Upper lobe of right lung (tissue), 1 donor: ENCODE results near the gene TLR8. TPM values are rescaled to one million over a fixed set of nuclear protein-coding genes. Genes with fewer than 3 reads are reported as not detected.
A peak's percentile ranks its signal among the peaks of the same experiment; 100 is the strongest.

Experiments
- ATAC-seq: fragments of 200-7000 bp; cut with Tn5 transposase; one replicate; pipeline ENCODE4 v1.9.1; 2020; ENCODE audit warnings: mild to moderate bottlenecking, moderate library complexity
- DNase-seq: peaks from one replicate; pipeline ENCODE4 v3.0.0-alpha.2; 2020
- H3K27ac ChIP-seq: fragments of 200-600 bp; one replicate; pipeline ENCODE4 v1.8.0; 2022
- H3K27me3 ChIP-seq: fragments of 200-600 bp; one replicate; pipeline ENCODE4 v1.8.0; 2022; ENCODE audit warnings: mild to moderate bottlenecking
- H3K36me3 ChIP-seq: fragments of 200-600 bp; one replicate; pipeline ENCODE4 v1.8.0; 2022
- H3K4me1 ChIP-seq: fragments of 200-600 bp; one replicate; pipeline ENCODE4 v1.8.0; 2022
- H3K4me3 ChIP-seq: fragments of 200-600 bp; one replicate; pipeline ENCODE4 v1.8.0; 2022; ENCODE audit warnings: mild to moderate bottlenecking
- H3K9me3 ChIP-seq: fragments of 200-600 bp; one replicate; pipeline ENCODE4 v1.8.0; 2022
- intact Hi-C: fragments of 100-400 bp; cut with DNase I; formaldehyde crosslinking; loops from one replicate; pipeline ENCODE4 v1.11.0; 2022
- long read RNA-seq: library from polyadenylated mRNA; unstranded; transcript quantifications from one replicate; pipeline ENCODE4 v2.0.0, GENCODE V29; 2021
- total RNA-seq: library from RNA; stranded (reverse); fragmentation: NEBNext Ultra II Directional; extraction: Animal tissue kit (Norgen Biotek cat#: 25700); gene quantifications from one replicate; pipeline ENCODE4 v1.2.1, GENCODE V29; 2021
- TF ChIP-seq, protein P1 (sequence below): fragments of 200-600 bp; IDR thresholded peaks from one replicate; pipeline ENCODE4 v1.8.0; 2022; ENCODE audit warnings: antibody characterized with exemption
- donor health status: DM: no; HTN: yes; CAD: no; lungs with severe emphysema.

The TLR8 gene
- total RNA-seq = 17.8 TPM
- long read RNA-seq, full-length matches to known transcripts = 2 of 5 reads
- long read RNA-seq, partial matches to known transcripts = 2 of 5 reads
- long read RNA-seq, other reads (novel, unspliced or antisense) = 1 of 5 reads

DNA sequence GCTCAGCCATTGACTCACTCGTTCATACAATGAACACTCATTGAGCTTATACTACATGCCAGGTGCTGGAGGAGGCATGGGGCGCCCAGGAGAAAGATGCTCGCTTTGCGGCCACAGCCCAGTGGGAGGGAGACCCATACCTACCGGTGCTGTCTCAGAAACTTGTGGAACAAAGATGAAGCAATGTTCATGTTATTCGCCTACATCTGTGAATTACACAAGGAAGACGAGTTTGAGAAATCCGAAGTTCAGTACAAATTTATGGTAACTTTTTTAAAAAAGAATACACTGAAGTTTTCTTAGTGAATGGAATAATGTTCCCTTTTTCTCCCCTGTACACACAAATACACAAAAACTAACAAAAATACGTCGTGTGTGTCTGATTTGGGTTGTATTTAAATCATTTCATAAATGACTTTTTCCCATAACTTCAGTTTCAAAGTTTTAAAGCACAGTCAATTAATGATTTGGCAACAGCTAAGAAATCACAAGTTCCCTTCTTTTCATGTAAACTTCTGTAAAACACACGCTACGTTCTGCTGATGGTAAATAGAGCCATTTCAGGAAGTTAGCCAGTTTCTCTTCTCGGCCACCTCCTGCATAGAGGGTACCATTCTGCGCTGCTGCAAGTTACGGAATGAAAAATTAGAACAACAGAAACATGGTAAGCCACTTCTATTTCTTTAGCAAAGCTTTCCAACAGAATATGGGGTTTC lies at the start of gene TLR8:
Gene TLR8 (plus strand): TSS at position 575 of the 716 bp plus-strand sequence. CDS start 87 bp downstream, at position 662.
- H3K4me3 ChIP-seq = peak within 1 kb of the TSS; percentile 28
- DNase-seq = no peak
- ATAC-seq = peak; percentile 66
- TF ChIP-seq, protein P1, sequence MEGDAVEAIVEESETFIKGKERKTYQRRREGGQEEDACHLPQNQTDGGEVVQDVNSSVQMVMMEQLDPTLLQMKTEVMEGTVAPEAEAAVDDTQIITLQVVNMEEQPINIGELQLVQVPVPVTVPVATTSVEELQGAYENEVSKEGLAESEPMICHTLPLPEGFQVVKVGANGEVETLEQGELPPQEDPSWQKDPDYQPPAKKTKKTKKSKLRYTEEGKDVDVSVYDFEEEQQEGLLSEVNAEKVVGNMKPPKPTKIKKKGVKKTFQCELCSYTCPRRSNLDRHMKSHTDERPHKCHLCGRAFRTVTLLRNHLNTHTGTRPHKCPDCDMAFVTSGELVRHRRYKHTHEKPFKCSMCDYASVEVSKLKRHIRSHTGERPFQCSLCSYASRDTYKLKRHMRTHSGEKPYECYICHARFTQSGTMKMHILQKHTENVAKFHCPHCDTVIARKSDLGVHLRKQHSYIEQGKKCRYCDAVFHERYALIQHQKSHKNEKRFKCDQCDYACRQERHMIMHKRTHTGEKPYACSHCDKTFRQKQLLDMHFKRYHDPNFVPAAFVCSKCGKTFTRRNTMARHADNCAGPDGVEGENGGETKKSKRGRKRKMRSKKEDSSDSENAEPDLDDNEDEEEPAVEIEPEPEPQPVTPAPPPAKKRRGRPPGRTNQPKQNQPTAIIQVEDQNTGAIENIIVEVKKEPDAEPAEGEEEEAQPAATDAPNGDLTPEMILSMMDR = no peak
- H3K27me3 ChIP-seq = no peaks in the 10 kb centered on the region
- H3K9me3 ChIP-seq = no peaks in the 10 kb centered on the region
- H3K36me3 ChIP-seq = no peaks in the 10 kb centered on the region
- H3K27ac ChIP-seq = no peak within 1 kb of the TSS
- no peaks in the 10 kb centered on the region for H3K4me1 ChIP-seq
- intact Hi-C loops = no loop called here

DNA sequence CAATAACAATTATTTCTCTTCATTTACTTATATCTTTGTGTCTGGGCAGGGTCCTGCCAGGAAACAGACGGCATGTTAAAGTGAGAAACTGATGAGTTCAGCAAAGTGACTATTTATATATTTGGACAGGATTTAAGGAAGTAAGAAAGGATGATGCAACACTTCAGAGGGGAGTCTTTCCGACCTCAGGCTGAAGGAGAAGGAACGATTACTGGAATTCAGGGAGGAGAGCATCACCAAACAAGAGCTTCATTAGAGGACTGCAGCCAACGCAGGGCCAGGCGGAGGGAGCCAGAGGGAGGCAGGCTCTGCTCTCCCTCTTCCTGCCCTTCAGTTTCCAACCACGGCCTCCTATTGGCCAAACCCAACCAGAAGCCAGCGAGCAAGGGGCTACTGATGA lies 41.1 kb upstream of the TLR8 start:
- no peaks in the 10 kb centered on the region for H3K4me1 ChIP-seq
- H3K27me3 ChIP-seq = no peaks in the 10 kb centered on the region
- no peak overlapping the region for H3K27ac ChIP-seq
- intact Hi-C loops = no loop called here
- no peaks in the 10 kb centered on the region for H3K36me3 ChIP-seq
- no peaks in the 10 kb centered on the region for H3K9me3 ChIP-seq
- peak; percentile 37 for ATAC-seq
- no peak for DNase-seq
- no peak overlapping the region for H3K4me3 ChIP-seq
- TF ChIP-seq, protein P1 = no peak

DNA sequence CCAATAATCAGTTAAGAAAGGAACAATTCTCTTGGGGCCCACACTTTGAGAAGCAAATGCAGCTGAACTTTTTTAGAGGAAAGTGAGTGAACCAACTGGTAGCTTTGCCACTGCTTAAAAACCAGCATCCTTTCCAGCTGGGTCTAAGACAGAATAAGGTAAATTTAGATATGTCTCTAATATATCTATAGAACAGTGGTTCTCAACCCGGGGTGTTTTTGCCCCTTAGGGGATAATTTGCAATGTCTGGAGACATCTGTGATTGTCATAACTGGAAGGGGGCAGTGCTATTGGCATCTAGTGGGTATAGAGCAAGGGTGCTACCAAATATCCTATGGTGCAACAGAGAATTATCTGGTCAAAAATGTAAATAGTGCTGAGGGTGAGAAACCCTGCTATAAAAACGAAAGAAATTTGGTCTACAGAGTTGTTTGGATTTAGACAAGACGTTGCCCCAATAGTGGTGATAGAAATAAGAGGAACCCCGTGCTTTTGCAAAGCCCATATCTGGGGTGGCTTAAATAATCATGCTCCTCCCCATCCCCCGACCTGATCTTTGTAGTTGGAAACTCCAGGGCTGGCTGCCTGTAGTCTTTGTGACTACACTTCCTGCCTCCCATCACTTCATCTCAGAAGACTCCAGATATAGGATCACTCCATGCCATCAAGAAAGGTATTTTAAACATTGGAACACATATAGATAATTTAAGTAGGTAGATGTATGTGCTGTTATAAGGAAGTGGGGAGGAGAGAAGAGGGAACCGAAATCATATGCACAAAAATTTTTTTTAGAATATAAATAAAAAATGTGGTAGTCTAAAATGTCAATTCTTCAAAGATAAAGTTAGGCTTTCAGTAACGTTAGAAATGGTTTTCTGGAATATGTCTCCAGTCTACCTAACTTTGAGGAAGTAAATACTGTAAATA lies 39.7 kb upstream of the TLR8 start, which contains the start of gene TLR7:
Gene TLR7 (plus strand): TSS at position 622 of the 927 bp plus-strand sequence. CDS start 507 bp downstream, outside the sequence.
- H3K27ac ChIP-seq = no peak within 1 kb of the TSS
- no peaks in the 10 kb centered on the region for H3K9me3 ChIP-seq
- TF ChIP-seq, protein P1 = no peak
- intact Hi-C loops = no loop called here
- DNase-seq = no peak
- no peaks in the 10 kb centered on the region for H3K27me3 ChIP-seq
- no peaks in the 10 kb centered on the region for H3K4me1 ChIP-seq
- no peak for ATAC-seq
- H3K36me3 ChIP-seq = no peaks in the 10 kb centered on the region
- no peak within 1 kb of the TSS for H3K4me3 ChIP-seq

DNA sequence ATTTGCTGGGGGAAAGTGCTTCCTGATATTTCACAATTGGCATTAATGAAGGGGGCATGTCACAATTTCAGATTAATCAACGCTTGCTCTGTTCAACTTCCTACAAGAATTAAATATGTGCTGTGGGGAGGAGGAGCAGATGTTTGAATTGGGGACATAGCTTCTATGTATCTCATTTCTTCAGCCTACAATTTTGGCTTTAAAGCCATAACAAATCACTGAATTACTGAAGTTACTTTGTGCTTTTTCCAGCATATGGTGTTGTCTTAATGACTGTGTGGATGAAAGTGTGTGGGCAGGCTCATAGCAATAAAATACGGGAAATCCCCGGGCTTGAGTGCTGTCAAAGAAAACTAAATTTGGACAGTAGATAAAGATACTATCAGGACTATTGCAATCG lies 38.7 kb upstream of the TLR8 start:
- no peak for DNase-seq
- H3K4me1 ChIP-seq = no peaks in the 10 kb centered on the region
- TF ChIP-seq, protein P1 = no peak
- no peak overlapping the region for H3K27ac ChIP-seq
- H3K4me3 ChIP-seq = no peak overlapping the region
- peak; percentile 28 for ATAC-seq
- no peaks in the 10 kb centered on the region for H3K36me3 ChIP-seq
- no peaks in the 10 kb centered on the region for H3K27me3 ChIP-seq
- no peaks in the 10 kb centered on the region for H3K9me3 ChIP-seq
- intact Hi-C loops = no loop called here

DNA sequence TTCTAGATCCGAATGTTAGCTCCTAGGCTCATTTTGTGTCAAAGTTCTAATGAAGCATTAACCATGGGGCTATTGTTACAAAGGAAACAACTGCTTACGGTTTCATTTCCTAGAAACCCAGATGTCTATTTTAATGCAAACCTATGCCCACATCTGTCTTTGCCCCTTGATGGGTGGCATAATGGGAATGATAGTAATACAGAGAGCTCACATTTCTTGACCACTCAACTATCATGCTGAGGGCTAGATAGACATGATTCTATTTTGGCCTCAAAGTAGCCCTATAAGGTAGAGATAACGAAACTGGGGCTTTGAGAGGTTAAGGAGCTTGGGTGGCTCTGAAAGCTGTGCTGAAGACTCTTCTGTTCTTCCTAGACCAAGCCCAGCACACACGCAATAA lies 37.7 kb upstream of the TLR8 start:
- Histone ChIP-seq H3K4me3 (no peak overlapping the region), H3K27ac (no peak overlapping the region), H3K36me3 (no peaks in the 10 kb centered on the region), H3K4me1 (no peaks in the 10 kb centered on the region), H3K9me3 (no peaks in the 10 kb centered on the region), H3K27me3 (no peaks in the 10 kb centered on the region)
- intact Hi-C loops = no loop called here
- TF ChIP-seq, protein P1 = no peak
- DNase-seq (no peak), ATAC-seq (no peak)
